NCI-H510A (cell line): ENCODE measurements around the gene PTK7.
"Not testable (repeated sequence)": the region's sequence is repeated elsewhere in the genome, so short reads cannot be mapped to it uniquely, and the experiment has no call there.

ENCODE experiments used
- DNase-seq: peaks from one replicate; lab custom pipeline; 2025; lab: John Stamatoyannopoulos, UW

Gene PTK7

DNA sequence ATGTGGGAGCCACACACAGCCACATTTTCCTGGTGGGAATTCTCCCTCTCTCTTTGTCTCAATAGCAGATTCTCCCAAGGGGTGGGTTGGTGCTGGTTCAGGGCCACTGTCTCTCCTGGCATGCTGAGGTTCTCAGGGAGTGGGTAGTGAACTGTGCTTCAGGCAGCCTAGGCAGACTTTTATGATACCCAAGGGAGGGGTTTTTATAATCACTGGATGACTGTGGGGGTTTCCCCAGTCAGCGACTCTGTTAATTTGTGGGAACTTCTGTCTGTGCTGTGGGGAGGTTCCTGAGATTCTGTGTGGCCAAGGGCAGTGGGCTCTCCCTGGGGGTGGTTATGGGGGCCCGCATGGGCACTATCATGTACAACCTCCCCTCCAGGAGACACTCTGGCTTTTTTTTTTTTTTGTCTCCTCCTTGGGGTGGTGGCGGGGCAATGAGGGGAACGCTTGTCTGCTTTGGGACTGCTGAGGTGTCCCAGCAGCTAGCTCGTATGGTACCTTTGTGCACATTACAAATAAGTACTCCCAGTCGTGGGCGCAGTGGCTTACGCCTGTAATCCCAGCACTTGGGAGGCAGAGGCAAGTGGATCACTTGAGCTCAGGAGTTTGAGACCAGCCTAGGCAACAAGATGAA is 10.0 kb downstream of the PTK7 start:
- no peak for DNase-seq

DNA sequence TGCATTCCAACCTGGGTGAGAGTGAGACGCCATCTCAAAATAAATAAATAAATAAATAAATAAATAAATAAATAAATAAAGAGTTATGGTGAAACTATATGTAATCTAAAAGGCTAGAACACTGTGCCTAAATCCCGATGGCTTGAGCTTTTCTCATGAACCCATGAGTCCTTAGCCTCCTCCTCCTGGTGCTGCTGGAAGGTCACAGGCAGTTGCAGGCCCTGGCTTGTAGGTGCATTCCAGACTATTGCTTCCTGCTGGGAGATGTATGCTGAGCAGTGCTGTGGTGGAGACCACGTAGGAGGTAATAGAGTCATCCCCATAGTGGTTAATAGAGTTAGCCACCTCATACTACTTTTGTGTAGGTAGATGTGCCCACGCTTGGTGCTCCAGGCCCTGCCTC is 12.5 kb downstream of the PTK7 start:
- DNase-seq = no peak

DNA sequence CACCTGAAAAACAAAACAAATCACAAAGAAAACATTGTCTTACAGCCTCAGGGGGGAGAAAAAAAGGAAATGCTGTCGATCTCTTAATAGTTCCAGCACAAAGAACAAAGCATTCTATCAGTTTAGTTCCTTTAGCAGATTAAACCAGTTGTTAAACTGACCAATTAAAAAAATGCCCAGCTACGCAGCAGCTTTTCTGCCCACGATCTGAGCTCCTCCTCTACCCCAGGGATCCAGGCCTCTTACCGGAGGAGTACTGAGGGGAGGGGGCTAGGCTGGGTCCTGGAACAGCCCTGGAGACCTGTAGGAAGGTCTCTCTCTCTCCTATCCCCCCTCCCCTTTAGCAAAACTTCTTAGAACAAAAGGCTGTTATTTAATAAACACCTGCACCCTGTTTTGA is 13.4 kb downstream of the PTK7 start:
- no peak for DNase-seq

DNA sequence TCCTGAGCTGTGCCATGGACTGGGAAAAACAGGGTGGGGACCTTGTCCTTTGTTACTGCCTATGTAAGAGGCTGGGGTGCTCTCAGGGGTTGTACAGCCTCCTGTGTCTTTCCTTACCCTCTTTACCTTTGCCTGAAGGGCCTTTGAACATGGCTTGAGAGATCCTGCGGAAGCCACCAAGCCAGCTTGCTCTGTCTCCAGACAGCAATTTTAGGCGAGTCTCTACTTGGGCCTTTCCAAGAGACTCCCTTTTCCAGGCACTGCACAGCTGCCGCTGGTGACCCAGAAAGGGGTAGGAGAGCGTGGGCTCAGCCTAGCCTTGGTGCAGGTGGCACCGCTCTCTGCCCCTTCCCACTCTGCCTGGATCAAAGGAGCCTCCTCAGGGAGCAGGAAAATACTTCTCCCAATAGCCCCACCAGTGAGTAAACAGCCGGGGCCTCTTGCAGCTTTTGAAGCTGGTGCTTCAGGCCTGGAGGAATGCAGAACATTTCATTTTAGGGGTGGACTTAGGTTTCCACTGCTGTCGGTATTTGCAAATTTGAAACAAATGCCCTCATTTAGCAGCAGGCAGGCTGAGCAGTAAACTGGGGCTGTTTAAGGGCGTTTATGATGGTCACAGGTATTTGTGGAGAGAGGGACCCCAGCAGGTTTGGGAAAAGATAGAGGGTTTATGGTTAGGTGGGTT is 13.9 kb downstream of the PTK7 start:
- no peak for DNase-seq

DNA sequence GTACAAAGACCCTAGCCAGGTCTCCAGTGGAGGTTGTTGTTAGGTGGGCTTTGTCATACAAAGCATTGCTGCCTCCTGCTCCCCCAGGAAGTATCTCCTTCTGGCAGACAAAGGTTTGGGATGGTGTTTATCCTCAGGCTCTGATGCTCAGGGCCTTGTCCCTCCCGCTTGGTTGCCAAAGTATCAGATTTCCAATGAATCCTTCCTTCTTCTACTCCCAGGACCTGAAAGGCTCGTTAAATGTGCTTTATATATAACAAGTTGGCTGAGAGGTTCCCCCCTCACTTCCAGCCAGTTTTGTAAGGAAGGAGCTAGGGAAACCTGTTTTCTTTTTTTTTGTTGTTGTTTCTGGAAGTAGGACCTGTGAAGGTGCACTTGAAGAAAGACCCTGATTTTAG is 14.4 kb downstream of the PTK7 start:
- DNase-seq = no peak

DNA sequence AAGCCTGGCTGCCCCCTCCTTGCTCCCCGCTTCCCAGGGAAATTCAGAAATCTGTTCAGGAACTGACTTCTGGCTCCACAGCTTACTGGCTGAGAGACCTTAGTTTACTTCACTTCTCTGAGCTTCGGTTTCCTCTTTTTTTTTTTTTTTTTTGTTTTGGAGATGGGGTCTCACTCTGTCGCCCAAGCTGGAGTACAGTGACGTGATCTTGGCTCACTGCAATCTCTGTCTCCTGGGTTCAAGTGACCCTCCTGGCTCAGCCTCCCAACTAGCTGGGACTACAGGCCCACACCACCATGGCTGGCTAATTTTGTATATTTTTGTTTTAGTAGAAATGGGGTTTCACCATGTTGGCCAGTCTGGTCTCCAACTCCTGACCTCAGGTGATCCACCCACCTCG is 14.9 kb downstream of the PTK7 start:
- DNase-seq = no peak

DNA sequence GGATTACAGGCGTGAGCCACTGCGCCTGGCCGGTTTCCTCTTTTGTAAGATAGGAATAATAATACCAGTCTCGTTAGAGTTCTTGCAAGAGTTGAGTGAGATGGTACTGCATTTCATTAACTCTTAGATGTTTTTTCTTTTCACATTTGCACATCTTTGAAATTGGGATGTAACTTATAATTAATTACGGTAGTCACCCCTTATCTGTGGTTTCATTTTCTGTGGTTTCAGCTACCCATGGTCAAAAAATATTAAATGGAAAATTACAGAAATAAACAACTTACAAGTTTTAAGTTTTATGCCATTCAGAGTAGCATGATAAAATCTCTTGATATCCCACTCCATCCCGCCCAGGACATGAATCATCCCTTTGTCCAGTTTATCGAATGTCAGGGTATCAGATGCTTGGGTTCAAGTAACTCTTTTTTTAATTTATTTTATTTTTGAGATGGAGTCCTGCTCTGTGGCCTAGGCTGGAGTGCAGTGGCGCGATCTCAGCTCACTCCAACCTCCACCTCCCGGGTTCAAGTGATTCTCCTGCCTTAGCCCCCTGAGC is 15.4 kb downstream of the PTK7 start:
- DNase-seq = no peak

DNA sequence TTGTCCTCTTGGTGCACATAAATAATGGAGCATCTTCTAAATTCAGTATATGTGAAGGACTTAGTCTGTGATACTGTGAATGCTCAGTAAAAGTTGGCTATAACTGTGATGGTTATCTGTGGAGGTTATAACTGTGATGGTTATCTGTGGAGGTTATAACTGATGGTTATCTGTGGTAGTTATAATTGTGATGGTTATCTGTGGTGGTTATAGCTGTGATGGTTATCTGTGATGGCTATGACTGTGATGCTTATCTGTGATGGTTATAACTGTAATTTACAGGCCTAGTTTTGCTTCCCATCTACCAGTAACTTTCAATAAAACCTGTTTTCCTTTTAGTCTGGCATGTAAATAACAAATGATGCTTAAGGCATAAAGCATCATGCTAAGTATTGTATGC is 16.5 kb downstream of the PTK7 start:
- DNase-seq = no peak

DNA sequence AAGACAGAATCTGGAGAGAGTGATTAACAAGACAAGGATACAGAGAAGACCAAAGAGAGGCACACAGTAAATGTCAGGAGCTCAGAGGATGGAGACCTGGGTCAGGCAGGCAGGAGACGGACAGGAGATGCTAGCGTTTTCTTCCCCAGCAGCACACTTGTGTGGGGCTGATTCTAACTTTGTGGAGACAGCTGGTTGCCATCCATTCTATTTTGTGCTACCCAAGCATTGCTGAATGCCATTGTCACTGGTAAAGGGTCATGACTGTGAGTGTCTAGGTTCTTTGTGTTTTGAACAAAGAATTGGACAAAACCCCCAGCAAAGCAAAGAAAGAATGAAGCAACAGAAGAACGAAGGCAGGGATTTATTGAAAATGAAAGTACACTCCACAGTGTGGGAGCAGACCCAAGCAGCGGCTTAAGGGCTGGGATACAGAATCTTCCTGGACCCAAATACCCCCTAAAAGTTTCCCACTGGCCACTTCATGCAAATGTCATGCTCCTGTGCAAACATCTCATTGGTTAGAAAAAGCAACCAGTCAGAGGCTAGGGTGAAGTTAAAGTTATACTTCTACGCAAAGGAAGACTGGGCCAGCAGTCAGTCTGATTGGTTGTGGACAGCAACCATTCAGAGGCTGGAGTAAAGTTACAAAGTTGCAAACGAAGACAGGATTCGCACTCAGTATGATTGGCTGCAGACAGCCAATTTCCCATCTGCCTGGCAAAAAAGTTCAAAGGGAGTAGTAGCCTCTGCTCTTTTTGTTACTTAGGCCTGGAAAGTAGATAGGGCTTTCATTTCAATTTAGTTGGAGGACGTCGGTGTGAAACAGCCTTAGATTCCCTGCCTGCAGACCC is 17.5 kb downstream of the PTK7 start:
- DNase-seq = no peak

DNA sequence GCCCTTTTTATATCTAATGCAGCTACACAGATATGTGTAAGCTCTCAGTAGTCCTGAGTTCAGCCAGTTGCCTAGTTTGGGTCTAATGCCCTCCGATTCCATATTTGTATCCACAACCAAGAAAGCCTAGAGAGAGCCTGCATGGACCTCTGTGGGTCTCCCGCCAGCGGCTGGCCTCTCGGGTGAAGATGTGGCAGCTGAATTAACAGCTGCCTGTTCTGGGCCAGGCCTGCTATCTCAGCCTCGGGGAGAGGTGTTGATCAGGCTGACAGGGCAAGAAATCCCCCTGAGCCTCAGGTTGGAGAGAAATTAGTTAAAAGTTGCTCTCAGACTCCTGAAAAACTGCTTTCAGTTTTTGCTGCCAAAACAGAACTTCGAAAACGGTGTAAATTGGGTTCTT is 19.8 kb downstream of the PTK7 start:
- no peak for DNase-seq

DNA sequence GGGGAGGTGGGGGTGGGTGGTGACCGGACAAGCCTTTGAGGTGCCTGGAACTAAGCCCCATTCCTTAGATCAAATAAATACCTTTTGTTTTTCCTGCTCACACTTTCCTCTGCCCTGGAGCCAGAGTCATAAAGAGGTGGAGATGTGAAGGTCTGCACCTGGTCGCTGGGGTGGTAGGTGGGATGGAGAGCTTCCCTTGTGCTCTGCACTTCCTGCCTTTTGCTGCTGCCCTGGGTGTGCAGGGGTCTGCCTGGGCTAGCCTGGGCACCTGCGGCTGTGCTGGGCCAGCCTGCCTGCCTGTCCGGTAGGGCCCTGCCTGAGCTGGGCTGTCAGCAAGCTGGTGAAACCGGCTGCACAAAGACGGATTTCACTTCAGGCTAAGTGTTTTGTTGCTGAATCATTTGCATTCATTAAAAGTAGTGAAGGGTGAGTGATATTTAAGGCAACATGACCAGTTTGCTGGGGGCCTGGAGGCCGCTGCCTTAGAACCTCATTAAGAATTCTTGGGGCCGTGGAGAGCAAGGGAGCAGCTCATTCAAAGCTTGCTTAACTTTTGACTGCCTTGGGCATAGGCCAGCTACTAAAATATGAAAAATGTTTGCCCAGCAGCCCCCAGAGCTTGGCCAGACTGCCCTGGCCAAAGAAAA is 20.5 kb downstream of the PTK7 start:
- peak; percentile 53 for DNase-seq

DNA sequence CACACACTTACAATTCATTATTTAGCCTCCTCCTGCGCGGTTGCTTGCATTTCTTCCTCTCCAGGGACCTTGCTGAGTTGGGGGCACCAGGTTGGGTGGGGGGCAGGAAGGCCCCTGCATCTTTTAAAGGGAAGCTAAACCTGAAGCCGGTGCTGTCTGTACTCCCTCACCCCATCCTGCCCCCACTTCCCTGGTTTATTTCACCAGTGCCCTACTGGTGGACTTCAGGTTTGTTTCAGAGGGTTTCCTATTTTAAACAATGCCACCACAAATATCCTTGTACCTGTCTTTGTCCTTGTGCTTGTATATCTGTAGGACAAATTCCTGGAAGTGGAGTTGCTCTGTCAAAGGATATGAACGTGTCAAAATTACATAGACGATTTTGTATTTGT is 21.0 kb downstream of the PTK7 start:
- no peak for DNase-seq

DNA sequence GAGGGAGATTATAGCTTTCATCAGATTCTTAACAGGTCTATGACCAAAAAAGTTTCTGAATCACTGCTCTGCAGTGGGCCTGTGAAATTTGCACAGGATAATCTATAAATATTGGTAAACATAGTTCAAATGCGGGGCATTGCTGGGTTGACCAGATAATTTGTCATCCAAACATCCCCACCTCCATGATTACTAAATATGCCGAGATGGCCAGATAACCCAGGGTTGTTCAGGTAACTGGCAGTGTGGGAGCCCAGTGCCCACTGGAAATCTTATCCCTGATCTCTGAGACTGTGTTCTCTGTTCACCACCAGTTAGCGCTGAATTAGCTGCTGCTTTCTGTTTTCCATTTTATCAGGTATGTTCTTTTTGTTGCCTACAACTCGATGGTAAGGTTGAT is 21.4 kb downstream of the PTK7 start:
- no peak for DNase-seq

DNA sequence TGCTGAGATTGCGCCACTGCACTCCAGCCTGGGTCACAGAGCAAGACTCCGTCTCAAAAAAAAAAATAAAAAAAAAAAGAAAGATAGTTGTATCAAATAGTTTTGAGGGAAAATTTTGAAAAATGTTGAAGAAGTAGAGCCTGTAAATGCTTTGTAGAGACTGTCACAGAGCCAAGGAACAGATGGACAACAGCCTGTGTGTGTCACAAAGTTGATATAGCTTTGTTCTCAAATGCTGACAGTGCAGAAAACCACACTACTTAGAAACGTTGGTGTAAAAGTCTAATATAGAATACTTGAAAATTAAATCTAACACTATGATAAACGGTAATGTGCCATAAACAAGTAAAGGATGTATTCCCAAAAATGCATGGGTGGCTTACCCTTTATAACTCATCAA is 25.4 kb downstream of the PTK7 start:
- no peak for DNase-seq

DNA sequence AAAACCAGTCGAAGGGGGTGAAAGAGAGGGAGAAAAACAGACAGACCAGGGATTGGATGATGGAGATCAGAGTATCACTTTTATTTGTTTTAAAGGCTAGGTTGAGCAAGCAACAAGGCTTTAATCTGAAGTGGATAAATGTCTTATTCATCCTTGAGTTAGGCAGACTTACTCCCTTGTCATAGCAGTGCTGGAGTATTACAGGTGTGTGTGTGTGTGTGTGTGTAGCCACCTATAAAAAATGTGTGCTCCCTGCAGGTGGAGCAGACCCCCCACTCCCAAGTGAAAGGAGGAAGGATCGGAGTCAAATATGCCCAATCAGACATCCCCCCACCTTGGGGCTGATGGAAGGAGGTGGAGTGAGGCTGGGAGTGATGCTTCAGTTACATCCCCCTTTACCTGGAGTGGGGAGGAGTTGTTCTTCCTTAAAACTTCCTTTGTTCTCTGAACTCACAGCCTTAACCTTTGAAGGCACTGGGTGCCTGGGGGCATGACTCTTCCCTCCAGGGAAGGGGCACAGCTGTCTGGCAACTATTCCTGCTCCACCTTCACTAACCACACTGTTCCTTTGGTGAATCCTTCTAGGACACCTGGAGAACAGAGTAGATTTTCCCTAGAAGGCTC is 27.3 kb downstream of the PTK7 start:
- DNase-seq = no peak

DNA sequence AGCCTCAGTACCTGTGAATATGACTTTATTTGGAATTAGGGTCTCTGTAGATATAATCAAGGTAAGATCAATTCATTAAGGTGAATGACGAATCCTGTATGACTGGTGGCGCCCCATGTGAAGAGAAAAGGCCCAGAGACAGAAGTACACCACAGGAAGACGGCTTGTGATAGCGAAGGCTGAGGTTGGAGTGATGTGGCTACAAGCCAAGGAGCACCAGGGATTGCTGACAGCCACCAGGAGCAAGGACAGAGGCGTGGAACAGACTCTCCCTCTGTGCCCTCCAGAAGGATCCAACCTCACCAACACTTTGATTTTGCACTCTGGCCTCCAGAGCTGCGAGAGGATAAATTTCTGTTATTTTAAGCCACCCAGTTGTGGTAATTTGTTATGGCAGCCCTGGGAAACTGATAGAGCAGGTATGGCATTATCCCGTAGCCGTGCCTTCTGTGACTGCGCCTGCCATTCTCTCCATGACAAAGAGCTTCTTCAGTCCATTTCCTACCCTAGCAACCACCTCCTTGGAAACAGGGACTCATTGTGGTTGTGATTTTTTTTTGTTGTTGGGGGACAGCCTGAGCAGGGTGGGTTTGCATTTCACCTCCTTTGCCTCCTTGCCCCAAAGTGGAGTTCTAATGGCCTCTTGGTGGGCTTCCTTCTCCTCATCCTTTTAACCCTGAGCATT is 29.6 kb downstream of the PTK7 start:
- DNase-seq = no peak

DNA sequence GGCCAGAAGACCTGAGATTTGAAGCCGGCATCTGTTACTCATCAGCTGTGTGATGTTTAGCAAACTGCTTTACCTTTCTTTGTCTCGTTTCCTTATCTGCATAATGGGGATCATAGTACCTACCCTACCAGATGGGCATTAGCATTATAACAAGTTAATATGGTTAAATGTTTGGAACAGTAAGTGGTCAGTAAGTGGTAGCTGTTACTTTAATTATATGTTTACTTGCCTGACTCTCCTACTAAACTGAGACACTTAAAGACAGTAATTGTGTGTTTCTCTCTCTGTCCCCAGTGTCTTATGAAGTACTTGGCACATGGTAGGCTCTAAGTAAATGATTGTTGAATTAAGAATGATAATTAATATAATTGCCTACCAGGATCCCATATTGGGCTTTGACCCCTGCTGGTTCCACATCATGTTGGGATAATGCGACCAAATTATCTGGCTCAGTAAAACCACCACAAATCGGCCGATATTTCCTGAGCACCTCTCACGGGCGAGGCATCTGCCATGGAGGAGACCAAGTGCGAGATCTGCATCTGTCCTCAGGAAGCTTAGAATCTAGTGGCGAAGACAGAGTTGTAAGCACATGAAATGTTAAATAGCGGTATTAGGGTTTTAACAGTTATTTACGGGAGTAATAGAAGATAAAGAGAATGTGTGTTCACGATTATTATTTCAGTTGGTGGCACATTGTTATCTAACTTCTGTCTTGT is 31.4 kb downstream of the PTK7 start:
- no peak for DNase-seq

DNA sequence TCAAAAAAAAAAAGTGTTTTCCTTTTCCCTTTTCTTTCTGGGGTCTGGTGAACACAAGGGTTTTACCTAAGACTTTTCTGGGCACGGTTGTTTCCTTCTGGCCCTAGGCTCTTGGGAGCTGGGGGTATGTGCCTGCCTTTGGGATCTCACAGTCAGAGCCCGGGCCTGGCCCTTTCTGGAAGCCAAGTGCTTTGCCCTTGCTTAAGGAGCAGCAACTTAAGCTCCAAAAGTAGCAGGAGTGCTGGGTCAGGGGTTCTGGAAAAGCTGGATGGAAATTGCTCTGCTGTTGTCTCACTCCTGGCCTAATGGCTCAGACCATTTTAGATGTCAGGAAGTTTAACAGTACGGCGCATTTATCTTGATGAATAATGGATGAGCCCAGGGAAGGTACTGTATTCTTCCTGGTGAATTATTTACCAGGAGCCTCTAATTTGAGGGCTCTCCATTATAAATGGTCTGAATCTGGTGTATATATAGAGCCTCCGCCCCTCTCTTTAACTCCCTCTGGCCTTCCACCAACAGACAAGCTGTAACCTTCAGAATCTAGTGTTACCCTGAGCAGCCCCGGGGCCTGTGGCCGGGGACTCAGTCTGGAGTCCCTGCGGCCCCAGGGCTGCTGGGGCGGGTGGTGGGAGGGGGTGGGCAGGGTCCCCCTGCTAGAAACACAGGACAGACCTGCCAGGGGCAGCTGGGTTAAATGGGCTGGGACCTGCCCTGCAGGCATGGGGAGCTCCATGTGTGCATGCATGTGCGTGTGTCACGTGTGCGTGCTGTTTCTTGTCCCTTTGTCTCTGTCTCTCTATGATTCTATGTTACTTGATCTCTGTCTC is 37.5 kb downstream of the PTK7 start:
- no peak for DNase-seq

DNA sequence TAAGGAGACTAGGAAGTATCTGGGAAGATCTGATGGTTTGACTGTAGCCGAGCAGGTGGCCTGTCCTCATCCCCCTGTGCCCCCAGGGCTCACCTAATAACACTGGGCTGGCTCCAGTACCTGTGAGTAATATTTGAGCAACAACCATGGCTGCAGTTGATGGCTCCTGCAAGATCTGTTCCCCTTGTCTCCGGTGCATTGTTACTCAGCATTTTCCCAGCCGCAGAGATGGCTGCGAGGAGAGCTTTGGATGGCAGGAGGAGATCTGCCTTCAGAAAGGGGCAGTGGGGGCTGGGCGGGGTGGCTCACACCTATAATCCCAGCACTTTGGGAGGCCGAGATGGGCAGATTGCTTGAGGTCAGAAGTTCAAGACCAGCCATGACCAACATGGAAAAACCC is 39.3 kb downstream of the PTK7 start:
- DNase-seq = no peak

DNA sequence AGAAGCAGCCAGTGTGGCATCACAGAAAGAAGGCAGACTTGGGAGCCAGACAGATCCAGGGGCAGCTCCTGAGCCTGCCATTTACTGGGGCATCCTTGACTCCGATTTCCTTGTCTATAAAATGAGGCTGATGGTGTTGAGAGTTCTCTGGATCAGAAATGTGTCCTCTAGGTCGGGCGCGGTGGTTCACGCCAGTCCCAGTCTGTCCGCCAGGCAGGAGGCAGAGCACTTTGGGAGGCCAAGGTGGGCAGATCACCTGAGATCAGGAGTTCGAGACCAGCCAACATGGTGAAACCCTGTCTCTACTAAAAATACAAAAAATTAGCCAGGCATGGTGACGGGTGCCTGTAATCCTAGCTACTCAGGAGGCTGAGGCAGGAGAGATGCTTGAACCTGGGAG is 41.4 kb downstream of the PTK7 start:
- DNase-seq = not testable (repeated sequence)
